Measurements from ENCODE around the gene SLC16A6.

- TF ChIP-seq JUND (IDR thresholded peaks at IDR 0.05) (no peak), CTCF (IDR thresholded peaks at IDR 0.05) (no peak), EZH2phosphoT487 (IDR thresholded peaks at IDR 0.05; ENCODE audit: borderline replicate concordance, low read depth) (no peak), NFIC (IDR thresholded peaks at IDR 0.05; ENCODE audit: borderline replicate concordance) (no peak), RFX5 (IDR thresholded peaks at IDR 0.05; ENCODE audit: low read length) (no peak), POLR2AphosphoS5 (IDR thresholded peaks at IDR 0.05; ENCODE audit: low read depth, low read length) (no peak), MXI1 (IDR thresholded peaks at IDR 0.05; ENCODE audit: low read depth, low read length) (no peak), REST (IDR thresholded peaks at IDR 0.05; ENCODE audit: low read depth, low read length) (no peak)
These were observed 17.2 kb downstream of the SLC16A6 start for GRCh38 chr17:68273722-68274121.
